CD4-positive, alpha-beta T cell treated with Interleukin-12 subunit alpha and Interleukin-12 subunit beta, for 1 hour (primary cell): ENCODE measurements around the gene BAIAP3.

Experiments
- DNase-seq: peaks from one replicate; pipeline ENCODE4 v3.0.0-alpha.2; 2020

BAIAP3 gene

GRCh38 chr16:1333854-1334700 lies 632 bp downstream of the BAIAP3 start:
- no peak for DNase-seq

DNA sequence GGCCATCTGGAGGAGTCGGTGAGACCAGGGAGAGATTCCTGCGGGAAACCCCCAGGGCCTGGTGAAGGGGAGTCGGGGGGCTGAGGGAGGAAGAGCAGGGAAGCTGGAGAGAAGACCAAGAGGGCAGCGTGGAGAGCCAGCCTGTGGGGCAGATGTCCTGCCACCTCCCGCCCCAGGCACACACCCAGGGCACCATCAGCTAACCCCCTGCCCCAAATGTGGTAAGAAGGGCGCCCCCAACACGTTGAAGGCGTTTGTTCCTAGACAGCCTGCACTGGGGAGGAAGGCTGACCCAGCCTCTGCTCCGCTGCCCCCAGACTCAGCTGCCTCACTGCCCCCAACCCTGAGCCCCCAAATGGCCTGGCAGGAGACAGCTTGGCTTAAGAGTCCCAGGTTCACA lies 1.3 kb downstream of the BAIAP3 start:
- no peak for DNase-seq

DNA sequence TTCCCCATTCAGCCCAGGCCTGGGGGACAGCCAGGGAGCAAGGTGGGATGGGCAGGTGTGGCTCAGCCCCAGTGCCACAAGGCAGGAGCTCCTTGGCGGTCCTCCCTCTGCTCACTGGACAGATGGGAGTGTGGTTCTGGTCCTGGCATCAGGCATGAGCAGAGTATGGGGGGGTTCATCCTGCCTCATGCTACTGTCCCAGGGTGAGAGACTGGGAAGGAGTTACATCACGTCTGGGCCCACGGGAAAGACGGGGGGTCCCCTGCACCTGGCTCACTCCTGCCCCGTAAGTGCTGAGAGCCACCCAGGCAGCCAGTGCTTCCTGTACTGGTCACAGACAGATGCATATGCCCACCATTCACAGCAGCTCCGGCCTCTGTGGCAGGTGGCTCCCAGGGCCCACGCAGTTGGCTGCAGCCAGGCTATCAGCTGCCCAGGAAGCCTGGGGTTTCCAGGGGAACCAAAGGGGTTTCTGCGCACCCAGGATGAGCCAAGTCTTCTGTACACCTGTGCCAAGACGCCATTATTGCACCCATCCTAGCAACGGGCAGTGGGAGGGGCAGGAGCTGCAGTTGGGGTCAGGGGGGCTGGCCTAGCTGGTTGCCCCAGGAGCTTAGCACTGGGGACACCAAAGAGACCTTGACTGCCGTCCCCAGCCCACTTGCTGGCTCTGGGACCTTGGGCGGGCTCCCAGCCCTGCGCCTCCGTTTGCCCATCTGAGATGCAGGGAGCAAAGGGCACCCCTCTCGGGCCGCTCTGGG lies 1.9 kb downstream of the BAIAP3 start:
- DNase-seq, result no peak

- no peak for DNase-seq
These were observed 2.6 kb downstream of the BAIAP3 start for GRCh38 chr16:1335996-1336395.

DNA sequence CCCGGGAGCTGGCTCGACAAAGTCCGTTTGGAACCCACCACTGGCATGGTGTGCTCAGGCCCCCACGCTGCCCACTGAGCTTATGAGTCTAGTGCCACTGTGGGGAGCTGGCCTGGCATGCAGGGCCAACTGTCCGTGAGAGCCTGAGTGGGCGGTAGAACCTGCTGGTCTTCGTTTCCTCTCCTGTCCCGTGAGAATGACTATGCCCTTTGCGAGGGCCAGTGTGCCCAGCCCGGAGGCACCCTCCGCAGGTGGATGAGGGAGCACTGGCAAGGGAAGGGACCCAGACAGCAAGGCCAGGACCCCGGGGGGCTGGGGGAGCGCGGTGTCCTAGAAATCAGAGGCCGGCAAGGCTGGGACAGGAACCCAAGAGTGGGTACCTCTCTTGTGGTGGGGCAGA lies 3.2 kb downstream of the BAIAP3 start:
- DNase-seq, result no peak

DNA sequence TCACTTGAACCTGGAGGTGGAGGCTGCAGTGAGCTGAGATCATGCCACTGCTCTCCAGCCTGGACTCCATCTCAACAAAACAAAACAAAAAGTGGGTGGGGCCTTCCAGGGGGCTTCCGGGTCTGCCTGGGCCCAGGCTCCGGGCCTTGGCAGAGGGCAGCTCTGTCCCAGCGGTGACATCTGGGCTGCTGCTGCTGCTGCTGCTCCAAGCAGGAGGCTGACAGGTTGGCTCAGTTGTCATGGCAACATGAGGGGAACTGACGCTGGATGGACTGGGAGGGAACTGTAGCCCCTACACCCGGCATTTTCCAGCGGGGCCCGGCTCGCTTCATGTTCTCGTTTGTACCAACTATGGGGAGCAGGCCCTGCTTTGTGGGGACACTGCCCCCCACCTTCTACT lies 4.0 kb downstream of the BAIAP3 start:
- DNase-seq, result no peak

- peak; percentile 34 for DNase-seq
These were observed 4.8 kb downstream of the BAIAP3 start for GRCh38 chr16:1338119-1338730.

- no peak for DNase-seq
These were observed 5.6 kb downstream of the BAIAP3 start for GRCh38 chr16:1338855-1339675.

GRCh38 chr16:1340730-1341494 lies 7.5 kb downstream of the BAIAP3 start:
- no peak for DNase-seq

DNA sequence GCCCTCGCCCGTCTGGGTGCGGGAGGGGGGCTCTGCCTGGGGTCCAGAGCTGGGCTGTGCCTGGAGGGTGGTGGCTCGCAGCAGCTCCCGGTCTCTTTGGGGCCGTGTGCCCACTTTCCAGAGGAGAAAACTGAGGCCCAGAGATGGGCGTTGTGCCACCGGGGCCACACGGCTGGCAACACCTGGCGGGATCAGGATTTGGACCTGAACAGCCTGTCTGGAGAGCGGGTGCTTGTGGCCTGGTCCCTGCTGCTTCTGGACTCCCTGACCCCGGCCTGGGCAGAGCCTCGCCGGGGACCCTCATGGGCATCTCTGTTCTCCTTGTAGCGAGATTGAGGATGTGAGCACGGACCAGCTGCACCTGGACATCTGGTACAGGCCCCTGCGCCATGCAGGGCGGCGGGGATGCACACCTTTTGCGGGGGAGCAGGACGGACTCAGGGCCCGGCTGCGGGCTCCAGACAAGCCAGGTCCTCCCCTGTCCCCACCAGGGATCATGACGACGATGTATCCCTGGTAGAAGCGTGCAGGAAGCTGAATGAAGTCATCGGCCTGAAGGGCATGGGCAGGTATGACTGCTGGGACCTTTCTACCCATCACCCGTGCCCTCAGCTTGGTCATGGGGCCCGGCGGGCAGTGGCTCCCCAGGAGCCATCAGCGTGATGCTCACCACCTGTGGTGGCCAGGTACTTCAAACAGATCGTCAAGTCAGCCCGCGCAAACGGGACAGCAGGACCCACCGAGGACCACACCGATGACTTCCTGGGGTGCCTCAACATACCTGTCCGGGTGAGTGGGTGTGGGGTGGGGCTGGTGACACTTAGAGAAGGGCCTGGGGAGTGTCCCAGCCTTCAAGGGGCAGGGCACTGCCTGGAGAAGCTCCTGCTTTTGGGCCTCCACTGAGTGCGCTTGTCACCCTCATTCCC lies 8.3 kb downstream of the BAIAP3 start:
- DNase-seq, result no peak

GRCh38 chr16:1342526-1343427 lies 9.3 kb downstream of the BAIAP3 start:
- peak; percentile 99 for DNase-seq

DNA sequence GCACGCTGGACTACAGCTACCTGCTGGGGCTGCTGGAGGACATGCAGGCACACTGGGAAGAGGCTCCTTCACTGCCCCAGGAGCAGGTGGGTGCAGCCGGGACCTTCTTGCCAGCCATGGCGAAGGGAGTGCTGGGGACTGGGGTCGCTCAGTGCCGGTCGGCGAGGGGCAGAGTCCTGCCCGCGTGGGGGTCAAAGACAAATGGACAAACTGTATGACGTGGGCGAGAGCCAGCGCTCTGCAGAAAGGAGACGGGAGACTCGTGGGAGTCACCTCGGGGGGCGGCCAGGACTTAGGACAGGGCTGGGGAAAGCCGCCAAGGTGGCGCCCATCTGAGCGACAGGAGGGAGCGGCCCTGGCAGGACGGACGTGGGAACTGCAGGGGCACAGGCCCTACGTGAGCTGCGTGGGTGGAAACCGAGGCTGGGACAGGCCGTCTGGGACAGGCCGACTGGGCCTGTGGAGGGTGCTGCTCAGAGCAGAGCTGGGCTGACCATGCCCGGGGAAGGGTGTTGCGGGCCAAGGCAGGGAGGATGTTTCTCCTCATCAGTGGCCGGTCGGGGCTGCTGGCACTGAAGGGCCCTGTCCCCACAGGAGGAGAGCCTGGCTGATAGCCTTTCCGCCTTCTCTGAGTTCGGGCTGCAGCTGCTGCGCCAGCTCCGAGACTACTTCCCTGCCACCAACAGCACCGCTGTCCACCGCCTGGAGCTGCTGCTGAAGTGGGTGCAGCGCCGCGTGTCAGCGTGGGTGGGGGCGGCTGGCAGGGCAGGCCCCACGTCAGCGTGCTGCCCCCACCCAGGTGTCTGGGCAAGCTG lies 10.2 kb downstream of the BAIAP3 start:
- DNase-seq, result no peak

DNA sequence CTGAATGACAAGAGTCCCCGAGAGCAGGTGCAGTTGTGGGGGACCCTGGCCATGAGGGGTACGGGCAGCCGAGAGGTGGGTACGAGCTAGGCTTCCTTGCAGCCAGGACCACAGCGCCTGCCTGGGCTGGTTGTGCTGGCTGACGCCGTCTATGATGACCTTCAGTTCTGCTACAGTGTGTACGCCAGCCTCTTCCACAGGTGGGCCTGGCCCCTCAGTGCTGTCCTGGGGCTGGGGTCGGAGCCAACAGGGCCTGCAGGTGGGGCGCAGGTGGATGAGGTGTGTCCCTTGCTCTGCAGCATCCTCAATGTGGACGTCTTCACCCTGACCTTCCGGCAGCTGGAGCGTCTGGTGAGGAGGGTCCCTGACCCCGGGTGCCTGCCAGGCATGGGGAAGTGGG lies 11.1 kb downstream of the BAIAP3 start:
- DNase-seq, result no peak

- DNase-seq, result no peak
These were observed 11.6 kb downstream of the BAIAP3 start for GRCh38 chr16:1345087-1345486.

- DNase-seq, result no peak
These were observed 12.4 kb downstream of the BAIAP3 start for GRCh38 chr16:1345651-1346421.

DNA sequence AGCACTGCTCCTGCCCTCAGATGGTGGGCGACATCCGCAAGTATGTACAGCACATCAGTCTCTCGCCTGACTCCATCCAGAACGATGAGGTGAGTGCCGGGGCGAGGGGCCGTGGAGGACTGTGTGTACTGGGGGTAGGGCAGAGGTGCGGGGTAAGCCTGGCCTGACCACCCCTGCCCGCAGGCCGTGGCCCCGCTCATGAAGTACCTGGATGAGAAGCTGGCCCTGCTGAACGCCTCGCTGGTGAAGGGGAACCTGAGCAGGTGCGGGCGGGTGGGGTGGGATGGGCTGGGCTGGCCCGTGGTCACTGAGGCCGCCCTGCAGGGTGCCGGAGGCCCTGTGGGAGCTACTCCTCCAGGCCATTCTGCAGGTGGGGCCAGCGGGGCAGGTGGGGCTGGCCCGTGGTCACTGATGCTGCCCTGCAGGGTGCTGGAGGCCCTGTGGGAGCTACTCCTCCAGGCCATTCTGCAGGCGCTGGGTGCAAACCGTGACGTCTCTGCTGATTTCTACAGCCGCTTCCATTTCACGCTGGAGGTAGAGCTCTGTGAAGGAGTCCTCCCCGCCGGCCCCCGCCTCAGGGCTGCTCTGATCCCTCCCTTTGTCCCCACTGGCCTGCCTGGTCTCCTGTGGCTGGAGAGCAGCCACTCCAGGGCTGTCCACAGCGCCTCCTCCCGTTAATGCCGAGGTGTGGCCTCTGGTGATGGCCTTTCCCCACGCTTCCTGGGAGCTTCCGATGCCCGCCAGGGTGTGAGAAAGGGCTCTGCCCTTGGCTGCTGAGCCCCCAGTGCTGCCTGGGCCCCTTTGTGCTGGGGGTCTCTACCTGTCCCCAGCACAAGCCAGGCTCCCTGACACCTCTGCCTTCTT lies 13.2 kb downstream of the BAIAP3 start:
- DNase-seq, result no peak

DNA sequence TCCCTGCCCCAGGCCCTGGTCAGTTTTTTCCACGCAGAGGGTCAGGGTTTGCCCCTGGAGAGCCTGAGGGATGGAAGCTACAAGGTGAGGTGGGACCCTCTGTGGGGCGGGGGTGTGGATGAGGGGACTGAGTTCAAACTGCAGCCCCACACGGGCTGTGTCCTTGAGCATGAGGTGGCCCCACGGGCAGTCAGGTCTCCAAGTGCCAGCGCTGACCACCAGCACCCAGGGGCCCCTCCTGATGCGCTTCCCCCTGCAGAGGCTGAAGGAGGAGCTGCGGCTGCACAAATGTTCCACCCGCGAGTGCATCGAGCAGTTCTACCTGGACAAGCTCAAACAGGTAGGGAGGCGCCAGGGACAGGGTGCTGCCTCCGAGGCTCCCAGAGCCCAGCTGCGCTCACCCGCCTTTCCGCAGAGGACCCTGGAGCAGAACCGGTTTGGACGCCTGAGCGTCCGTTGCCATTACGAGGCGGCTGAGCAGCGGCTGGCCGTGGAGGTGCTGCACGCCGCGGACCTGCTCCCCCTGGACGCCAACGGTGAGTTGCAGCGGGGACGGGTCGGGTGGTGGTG lies 13.9 kb downstream of the BAIAP3 start:
- no peak for DNase-seq
